Measurements from ENCODE around the gene BAHCC1.

DNA sequence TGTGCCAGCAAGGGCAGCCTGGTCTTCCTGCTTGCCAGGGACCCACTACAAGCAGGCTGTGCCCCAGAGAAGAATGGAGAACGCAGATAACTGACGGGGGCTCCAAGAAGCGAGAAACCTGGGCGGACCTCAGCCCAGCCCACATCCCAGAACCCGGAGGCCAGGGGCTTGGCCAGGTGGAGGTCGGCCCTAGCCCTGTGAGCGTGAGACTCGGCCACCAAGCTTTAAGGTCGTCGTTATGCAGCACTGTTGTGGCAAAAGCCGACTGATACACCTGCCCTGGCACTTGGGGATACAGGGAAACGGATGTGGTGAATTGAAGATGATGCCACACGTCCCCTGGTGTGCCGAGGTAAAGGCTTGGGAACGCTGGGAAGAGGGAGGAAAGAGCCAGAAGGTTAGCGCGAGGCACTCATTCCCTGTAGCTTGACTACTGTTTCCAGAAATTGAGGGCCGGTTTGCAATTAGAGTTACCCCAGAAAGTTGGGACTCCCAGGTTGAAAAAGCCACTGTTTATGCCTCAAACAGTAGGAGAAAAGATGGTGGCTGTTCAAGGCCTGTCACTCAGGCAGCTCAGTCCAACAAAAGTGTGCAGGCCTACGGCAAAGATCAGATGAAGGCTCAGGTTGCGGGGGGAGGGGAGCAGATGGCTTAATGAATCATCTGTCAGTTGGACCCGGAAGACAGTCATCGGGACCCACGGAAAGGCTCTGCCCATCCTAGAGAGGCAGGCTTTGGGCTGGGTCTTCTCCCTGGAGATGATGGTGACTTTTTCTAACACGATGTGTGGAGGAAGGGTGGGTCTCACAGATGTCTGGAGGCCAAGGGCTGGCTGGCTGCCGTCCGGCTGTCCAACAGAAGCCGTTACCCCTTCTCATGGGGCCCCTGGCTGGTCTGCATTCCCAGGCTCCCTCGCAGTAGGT is 45.6 kb upstream of the BAHCC1 start:
- TF ChIP-seq, protein P1, sequence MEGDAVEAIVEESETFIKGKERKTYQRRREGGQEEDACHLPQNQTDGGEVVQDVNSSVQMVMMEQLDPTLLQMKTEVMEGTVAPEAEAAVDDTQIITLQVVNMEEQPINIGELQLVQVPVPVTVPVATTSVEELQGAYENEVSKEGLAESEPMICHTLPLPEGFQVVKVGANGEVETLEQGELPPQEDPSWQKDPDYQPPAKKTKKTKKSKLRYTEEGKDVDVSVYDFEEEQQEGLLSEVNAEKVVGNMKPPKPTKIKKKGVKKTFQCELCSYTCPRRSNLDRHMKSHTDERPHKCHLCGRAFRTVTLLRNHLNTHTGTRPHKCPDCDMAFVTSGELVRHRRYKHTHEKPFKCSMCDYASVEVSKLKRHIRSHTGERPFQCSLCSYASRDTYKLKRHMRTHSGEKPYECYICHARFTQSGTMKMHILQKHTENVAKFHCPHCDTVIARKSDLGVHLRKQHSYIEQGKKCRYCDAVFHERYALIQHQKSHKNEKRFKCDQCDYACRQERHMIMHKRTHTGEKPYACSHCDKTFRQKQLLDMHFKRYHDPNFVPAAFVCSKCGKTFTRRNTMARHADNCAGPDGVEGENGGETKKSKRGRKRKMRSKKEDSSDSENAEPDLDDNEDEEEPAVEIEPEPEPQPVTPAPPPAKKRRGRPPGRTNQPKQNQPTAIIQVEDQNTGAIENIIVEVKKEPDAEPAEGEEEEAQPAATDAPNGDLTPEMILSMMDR (IDR thresholded peaks at IDR 0.05 in 2 of 3, conservative IDR thresholded peaks at IDR 0.05 in 1 of 3; ENCODE audit: control insufficient read depth in 2 of 3, extremely low read depth in 1 of 3, insufficient read depth in 1 of 3, low read depth in 3 of 3, low read length in 3 of 3): no peak
- no peak for TF ChIP-seq ZSCAN29 (IDR thresholded peaks at IDR 0.05)
- TF ChIP-seq ETV6 (conservative IDR thresholded peaks at IDR 0.05 in 1 of 2, IDR thresholded peaks at IDR 0.05 in 1 of 2; ENCODE audit: borderline replicate concordance in 1 of 2, low read depth in 1 of 2): no peak
- no peak for TF ChIP-seq TBL1XR1 (IDR thresholded peaks at IDR 0.05; ENCODE audit: low read depth, low read length)
- TF ChIP-seq ZNF207 (IDR thresholded peaks at IDR 0.05; ENCODE audit: borderline replicate concordance): no peak
- TF ChIP-seq FOXK2 (IDR thresholded peaks at IDR 0.05): no peak
- no peak for TF ChIP-seq NFYB (IDR thresholded peaks at IDR 0.05; ENCODE audit: insufficient read depth, low read depth, low read length)
- TF ChIP-seq NRF1 (conservative IDR thresholded peaks at IDR 0.05; ENCODE audit: low read depth, low read length): no peak
- no peak for TF ChIP-seq EP300 (IDR thresholded peaks at IDR 0.05; ENCODE audit: borderline replicate concordance in 1 of 2, control insufficient read depth in 1 of 2, low read depth in 2 of 2, low read length in 2 of 2)
- no peak for TF ChIP-seq EZH2 (IDR thresholded peaks at IDR 0.05; ENCODE audit: borderline replicate concordance, control insufficient read depth, low read depth, low read length)
- no peak for TF ChIP-seq POLR2A (IDR thresholded peaks at IDR 0.05; ENCODE audit: low read depth, low read length)
- no peak for TF ChIP-seq SRF (IDR thresholded peaks at IDR 0.05; ENCODE audit: low read depth in 2 of 2, low read length in 2 of 2)
- no peak for TF ChIP-seq FOXM1 (IDR thresholded peaks at IDR 0.05; ENCODE audit: low read depth, low read length)
